HepG2 (cell line): Measurements from ENCODE around the gene CATSPERD. TPM values are rescaled to one million over a fixed set of nuclear protein-coding genes. Genes with fewer than 3 reads are reported as not detected.

ENCODE experiments used
- FOXO1 ChIP-seq: sonication (generic); formaldehyde crosslinking; IDR thresholded peaks from 2 replicates; pipeline ENCODE4 v1.4.0; 2020; ENCODE audit warnings: missing genetic modification reagents
- LCORL ChIP-seq, 2 experiments: fragments of 450-650 bp in 1 of 2; sonication (generic) in 1 of 2; formaldehyde crosslinking in 1 of 2; IDR thresholded peaks; 2 replicates each; pipeline versions ENCODE4 v1.5.0 to v1.6.1; 2017 to 2020; ENCODE audit warnings: antibody characterized with exemption in 1 of 2, missing genetic modification reagents in 1 of 2
- MTF2 ChIP-seq: sonication (generic); formaldehyde crosslinking; IDR thresholded peaks from 2 replicates; pipeline ENCODE4 v1.5.0; 2020; ENCODE audit warnings: missing genetic modification reagents, borderline replicate concordance
- RCOR2 ChIP-seq: IDR thresholded peaks from 2 replicates; pipeline ENCODE4 v1.6.1; 2016; ENCODE audit warnings: missing biosample characterization, missing genetic modification reagents
- SAP130 ChIP-seq: IDR thresholded peaks from 2 replicates; pipeline ENCODE4 v1.6.1; 2016; ENCODE audit warnings: low read depth
- TCF12 ChIP-seq, 2 experiments: fragments of 450-650 bp in 1 of 2; sonication (generic) in 1 of 2; formaldehyde crosslinking in 1 of 2; IDR thresholded peaks; 2 replicates each; pipeline versions ENCODE4 v1.6.1 to v1.8.0; 2017 to 2022; ENCODE audit warnings: antibody characterized with exemption in 1 of 2, mild to moderate bottlenecking in 1 of 2, missing genetic modification reagents in 1 of 2, moderate library complexity in 1 of 2
- ZBTB7B ChIP-seq: sonication (generic); formaldehyde crosslinking; IDR thresholded peaks from 2 replicates; pipeline ENCODE4 v1.4.0; 2020; ENCODE audit warnings: missing genetic modification reagents
- ZNF83 ChIP-seq: sonication (generic); formaldehyde crosslinking; IDR thresholded peaks from 2 replicates; pipeline ENCODE4 v1.4.0; 2020; ENCODE audit warnings: missing genetic modification reagents, mild to moderate bottlenecking, borderline replicate concordance
- polyA plus RNA-seq, 8 experiments: library from polyadenylated mRNA; depleted of rRNA in 3 of 8; stranded (reverse) in 7 of 8; unstranded in 1 of 8; fragments of >200 nt; fragmentation: Illumina TruSeq in 4 of 8; extraction: Trizol in 4 of 8; gene quantifications; 2 replicates each; pipeline versions ENCODE4 v1.2.1 to v1.2.3, GENCODE V29; 2011 to 2016; ENCODE audit warnings: low read depth in 4 of 8, missing spikeins in 1 of 8, mixed read lengths in 1 of 8; ENCODE audit not compliant: insufficient read depth in 1 of 8
- total RNA-seq, 5 experiments: library from RNA; depleted of rRNA; stranded (reverse); fragments of >200 nt; fragmentation: Illumina TruSeq; extraction: Trizol; gene quantifications; 2 replicates each; pipeline ENCODE4 v1.2.3, GENCODE V29; 2016; ENCODE audit warnings: low read depth in 1 of 5
- TF ChIP-seq, protein P1 (sequence below): IDR thresholded peaks from 2 replicates; pipeline ENCODE4 v1.6.1; 2018; ENCODE audit warnings: missing genetic modification reagents
- TF ChIP-seq, protein P2 (sequence below): sonication (generic); formaldehyde crosslinking; IDR thresholded peaks from 2 replicates; pipeline ENCODE4 v1.5.1; 2020; ENCODE audit warnings: missing genetic modification reagents, mild to moderate bottlenecking, borderline replicate concordance
- TF ChIP-seq, protein P3 (sequence below): IDR thresholded peaks from 2 replicates; pipeline ENCODE4 v1.4.0; 2020; ENCODE audit warnings: mild to moderate bottlenecking, missing genetic modification reagents
- TF ChIP-seq, protein P4 (sequence below): sonication (generic); formaldehyde crosslinking; IDR thresholded peaks from 2 replicates; pipeline ENCODE4 v1.4.0; 2020; ENCODE audit warnings: missing genetic modification reagents
- TF ChIP-seq, protein P5 (sequence below): sonication (generic); formaldehyde crosslinking; IDR thresholded peaks from 2 replicates; pipeline ENCODE4 v1.4.0; 2020; ENCODE audit warnings: missing genetic modification reagents
- TF ChIP-seq, protein P6 (sequence below): sonication (generic); formaldehyde crosslinking; conservative IDR thresholded peaks from 2 replicates; pipeline ENCODE4 v1.4.0; 2020; ENCODE audit warnings: missing genetic modification reagents

The CATSPERD gene
- total and polyA plus RNA-seq, 2 of the 13 experiments (the other 11 are each of a cell fraction or from before 2014, with no cell fraction given): 0.04 TPM; not detected in 1

DNA sequence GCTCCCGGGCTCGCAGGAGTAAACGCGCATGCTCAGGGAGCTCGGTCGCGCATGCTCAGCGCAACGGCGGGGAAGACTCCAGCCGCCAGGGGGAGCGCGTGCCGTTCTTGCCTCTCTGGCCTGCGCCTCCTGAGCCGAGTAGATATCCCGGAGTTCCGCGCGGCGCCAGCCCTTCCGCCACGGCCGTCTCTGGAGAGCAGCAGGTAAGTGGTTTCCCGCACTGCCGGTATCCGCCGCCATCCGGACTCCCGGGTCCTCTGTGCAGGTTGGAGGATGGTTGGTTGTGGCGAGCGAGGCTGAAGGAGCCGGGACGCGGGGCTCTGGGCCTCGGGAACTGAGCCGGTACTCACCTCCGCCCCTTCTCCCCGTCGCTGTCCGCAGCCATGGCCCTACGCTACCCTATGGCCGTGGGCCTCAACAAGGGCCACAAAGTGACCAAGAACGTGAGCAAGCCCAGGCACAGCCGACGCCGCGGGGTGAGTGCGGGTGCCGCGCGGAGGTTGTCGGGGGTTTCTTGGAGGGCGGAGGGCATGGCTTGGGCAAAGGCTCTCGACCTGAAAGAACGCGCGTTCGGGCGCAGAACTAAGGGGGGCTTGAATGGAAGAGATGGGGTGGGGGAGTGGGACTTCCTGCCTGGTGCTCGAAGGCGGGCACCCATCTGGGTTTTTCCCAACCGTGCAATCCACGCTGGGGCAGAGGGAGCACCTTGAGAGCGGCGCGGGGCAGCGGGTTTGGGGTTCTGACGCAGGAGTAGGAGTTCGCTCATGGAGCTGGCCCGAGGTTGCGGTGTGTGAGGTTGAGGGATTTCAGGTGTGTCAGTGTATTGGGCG lies 30.1 kb upstream of the CATSPERD start, which contains the start of gene RPL36 (continued):
- TF ChIP-seq, protein P1, sequence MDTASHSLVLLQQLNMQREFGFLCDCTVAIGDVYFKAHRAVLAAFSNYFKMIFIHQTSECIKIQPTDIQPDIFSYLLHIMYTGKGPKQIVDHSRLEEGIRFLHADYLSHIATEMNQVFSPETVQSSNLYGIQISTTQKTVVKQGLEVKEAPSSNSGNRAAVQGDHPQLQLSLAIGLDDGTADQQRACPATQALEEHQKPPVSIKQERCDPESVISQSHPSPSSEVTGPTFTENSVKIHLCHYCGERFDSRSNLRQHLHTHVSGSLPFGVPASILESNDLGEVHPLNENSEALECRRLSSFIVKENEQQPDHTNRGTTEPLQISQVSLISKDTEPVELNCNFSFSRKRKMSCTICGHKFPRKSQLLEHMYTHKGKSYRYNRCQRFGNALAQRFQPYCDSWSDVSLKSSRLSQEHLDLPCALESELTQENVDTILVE (CRISPR knock-in tag): peak; percentile 61
- TF ChIP-seq RCOR2 (no peak), LCORL (IDR thresholded peaks at IDR 0.05) (no peak), LCORL (CRISPR knock-in tag; IDR thresholded peaks at IDR 0.05) (peak; percentile 72; the same call in 1 of the 2 replicates), TCF12 (IDR thresholded peaks at IDR 0.05) (no peak), TCF12 (CRISPR knock-in tag; IDR thresholded peaks at IDR 0.05) (no peak), SAP130 (CRISPR knock-in tag) (peak; percentile 86), MTF2 (CRISPR knock-in tag) (0 out of 2 replicates have a peak, but pooled peaks have one; percentile 24), ZBTB7B (CRISPR knock-in tag) (0 out of 2 replicates have a peak, but pooled peaks have one; percentile 22), ZNF83 (CRISPR knock-in tag) (no peak; the same call in 1 of the 2 replicates), FOXO1 (no peak)
- TF ChIP-seq, protein P2, sequence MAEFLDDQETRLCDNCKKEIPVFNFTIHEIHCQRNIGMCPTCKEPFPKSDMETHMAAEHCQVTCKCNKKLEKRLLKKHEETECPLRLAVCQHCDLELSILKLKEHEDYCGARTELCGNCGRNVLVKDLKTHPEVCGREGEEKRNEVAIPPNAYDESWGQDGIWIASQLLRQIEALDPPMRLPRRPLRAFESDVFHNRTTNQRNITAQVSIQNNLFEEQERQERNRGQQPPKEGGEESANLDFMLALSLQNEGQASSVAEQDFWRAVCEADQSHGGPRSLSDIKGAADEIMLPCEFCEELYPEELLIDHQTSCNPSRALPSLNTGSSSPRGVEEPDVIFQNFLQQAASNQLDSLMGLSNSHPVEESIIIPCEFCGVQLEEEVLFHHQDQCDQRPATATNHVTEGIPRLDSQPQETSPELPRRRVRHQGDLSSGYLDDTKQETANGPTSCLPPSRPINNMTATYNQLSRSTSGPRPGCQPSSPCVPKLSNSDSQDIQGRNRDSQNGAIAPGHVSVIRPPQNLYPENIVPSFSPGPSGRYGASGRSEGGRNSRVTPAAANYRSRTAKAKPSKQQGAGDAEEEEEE (CRISPR knock-in tag): peak; percentile 77; the same call in 1 of the 2 replicates
- TF ChIP-seq, protein P3, sequence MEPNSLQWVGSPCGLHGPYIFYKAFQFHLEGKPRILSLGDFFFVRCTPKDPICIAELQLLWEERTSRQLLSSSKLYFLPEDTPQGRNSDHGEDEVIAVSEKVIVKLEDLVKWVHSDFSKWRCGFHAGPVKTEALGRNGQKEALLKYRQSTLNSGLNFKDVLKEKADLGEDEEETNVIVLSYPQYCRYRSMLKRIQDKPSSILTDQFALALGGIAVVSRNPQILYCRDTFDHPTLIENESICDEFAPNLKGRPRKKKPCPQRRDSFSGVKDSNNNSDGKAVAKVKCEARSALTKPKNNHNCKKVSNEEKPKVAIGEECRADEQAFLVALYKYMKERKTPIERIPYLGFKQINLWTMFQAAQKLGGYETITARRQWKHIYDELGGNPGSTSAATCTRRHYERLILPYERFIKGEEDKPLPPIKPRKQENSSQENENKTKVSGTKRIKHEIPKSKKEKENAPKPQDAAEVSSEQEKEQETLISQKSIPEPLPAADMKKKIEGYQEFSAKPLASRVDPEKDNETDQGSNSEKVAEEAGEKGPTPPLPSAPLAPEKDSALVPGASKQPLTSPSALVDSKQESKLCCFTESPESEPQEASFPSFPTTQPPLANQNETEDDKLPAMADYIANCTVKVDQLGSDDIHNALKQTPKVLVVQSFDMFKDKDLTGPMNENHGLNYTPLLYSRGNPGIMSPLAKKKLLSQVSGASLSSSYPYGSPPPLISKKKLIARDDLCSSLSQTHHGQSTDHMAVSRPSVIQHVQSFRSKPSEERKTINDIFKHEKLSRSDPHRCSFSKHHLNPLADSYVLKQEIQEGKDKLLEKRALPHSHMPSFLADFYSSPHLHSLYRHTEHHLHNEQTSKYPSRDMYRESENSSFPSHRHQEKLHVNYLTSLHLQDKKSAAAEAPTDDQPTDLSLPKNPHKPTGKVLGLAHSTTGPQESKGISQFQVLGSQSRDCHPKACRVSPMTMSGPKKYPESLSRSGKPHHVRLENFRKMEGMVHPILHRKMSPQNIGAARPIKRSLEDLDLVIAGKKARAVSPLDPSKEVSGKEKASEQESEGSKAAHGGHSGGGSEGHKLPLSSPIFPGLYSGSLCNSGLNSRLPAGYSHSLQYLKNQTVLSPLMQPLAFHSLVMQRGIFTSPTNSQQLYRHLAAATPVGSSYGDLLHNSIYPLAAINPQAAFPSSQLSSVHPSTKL (CRISPR knock-in tag): peak; percentile 20; the same call in 1 of the 2 replicates
- TF ChIP-seq, protein P4, sequence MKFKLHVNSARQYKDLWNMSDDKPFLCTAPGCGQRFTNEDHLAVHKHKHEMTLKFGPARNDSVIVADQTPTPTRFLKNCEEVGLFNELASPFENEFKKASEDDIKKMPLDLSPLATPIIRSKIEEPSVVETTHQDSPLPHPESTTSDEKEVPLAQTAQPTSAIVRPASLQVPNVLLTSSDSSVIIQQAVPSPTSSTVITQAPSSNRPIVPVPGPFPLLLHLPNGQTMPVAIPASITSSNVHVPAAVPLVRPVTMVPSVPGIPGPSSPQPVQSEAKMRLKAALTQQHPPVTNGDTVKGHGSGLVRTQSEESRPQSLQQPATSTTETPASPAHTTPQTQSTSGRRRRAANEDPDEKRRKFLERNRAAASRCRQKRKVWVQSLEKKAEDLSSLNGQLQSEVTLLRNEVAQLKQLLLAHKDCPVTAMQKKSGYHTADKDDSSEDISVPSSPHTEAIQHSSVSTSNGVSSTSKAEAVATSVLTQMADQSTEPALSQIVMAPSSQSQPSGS: peak; percentile 73
- TF ChIP-seq, protein P5, sequence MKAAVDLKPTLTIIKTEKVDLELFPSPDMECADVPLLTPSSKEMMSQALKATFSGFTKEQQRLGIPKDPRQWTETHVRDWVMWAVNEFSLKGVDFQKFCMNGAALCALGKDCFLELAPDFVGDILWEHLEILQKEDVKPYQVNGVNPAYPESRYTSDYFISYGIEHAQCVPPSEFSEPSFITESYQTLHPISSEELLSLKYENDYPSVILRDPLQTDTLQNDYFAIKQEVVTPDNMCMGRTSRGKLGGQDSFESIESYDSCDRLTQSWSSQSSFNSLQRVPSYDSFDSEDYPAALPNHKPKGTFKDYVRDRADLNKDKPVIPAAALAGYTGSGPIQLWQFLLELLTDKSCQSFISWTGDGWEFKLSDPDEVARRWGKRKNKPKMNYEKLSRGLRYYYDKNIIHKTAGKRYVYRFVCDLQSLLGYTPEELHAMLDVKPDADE: no peak
- TF ChIP-seq, protein P6, sequence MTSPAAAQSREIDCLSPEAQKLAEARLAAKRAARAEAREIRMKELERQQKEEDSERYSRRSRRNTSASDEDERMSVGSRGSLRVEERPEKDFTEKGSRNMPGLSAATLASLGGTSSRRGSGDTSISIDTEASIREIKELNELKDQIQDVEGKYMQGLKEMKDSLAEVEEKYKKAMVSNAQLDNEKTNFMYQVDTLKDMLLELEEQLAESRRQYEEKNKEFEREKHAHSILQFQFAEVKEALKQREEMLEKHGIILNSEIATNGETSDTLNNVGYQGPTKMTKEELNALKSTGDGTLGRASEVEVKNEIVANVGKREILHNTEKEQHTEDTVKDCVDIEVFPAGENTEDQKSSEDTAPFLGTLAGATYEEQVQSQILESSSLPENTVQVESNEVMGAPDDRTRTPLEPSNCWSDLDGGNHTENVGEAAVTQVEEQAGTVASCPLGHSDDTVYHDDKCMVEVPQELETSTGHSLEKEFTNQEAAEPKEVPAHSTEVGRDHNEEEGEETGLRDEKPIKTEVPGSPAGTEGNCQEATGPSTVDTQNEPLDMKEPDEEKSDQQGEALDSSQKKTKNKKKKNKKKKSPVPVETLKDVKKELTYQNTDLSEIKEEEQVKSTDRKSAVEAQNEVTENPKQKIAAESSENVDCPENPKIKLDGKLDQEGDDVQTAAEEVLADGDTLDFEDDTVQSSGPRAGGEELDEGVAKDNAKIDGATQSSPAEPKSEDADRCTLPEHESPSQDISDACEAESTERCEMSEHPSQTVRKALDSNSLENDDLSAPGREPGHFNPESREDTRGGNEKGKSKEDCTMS (CRISPR knock-in tag): no peak
